Cardiac muscle cell (in vitro differentiated cells and primary cell): Measurements from ENCODE around the gene YTHDC1. TPM values are rescaled to one million over a fixed set of nuclear protein-coding genes. Genes with fewer than 3 reads are reported as not detected.

Source experiments
- DNase-seq, 2 donors: peaks; one replicate each; pipeline versions ENCODE4 v3.0.0 to v3.0.0-alpha.2; 2010 to 2017; ENCODE audit warnings: low read depth in 1 of 2, low spot score in 1 of 2
- H3K27ac ChIP-seq: fragments of 200-600 bp; sonication (generic); 2 replicates; pipeline ENCODE4 v1.5.1; 2016
- H3K27me3 ChIP-seq: fragments of 200-600 bp; sonication (generic); 2 replicates; pipeline ENCODE4 v1.6.0; 2016; ENCODE audit warnings: control low read depth
- H3K36me3 ChIP-seq: fragments of 200-600 bp; sonication (generic); 2 replicates; pipeline ENCODE4 v1.5.1; 2016; ENCODE audit warnings: control low read depth
- H3K4me1 ChIP-seq: fragments of 200-600 bp; sonication (generic); 2 replicates; pipeline ENCODE4 v1.8.1; 2017; ENCODE audit warnings: low read depth, mild to moderate bottlenecking, mixed run types
- H3K4me3 ChIP-seq: fragments of 200-600 bp; sonication (generic); 2 replicates; pipeline ENCODE4 v1.5.1; 2016; ENCODE audit warnings: mild to moderate bottlenecking
- H3K9me3 ChIP-seq: fragments of 200-600 bp; sonication (generic); 2 replicates; pipeline ENCODE4 v1.5.1; 2017; ENCODE audit warnings: low read depth, mild to moderate bottlenecking, control low read depth
- polyA plus RNA-seq: library from polyadenylated mRNA; unstranded; fragments of >200 nt; fragmentation: Nextera tagmentation; extraction: Ambion mirVana; gene quantifications from 2 replicates; pipeline ENCODE4 v1.2.1, GENCODE V29; 2016
- total RNA-seq: library from RNA; depleted of rRNA; stranded (reverse); fragments of >200 nt; gene quantifications from 2 replicates; pipeline ENCODE4 v1.2.3, GENCODE V29; 2016
- TF ChIP-seq, protein P1 (sequence below): IDR thresholded peaks from 2 replicates; pipeline ENCODE4 v1.5.1; 2012; ENCODE audit warnings: low read depth, mild to moderate bottlenecking, low read length

The YTHDC1 gene
- total and polyA plus RNA-seq, 2 experiments from 2014 or later: 31.0 to 75.2 TPM

DNA sequence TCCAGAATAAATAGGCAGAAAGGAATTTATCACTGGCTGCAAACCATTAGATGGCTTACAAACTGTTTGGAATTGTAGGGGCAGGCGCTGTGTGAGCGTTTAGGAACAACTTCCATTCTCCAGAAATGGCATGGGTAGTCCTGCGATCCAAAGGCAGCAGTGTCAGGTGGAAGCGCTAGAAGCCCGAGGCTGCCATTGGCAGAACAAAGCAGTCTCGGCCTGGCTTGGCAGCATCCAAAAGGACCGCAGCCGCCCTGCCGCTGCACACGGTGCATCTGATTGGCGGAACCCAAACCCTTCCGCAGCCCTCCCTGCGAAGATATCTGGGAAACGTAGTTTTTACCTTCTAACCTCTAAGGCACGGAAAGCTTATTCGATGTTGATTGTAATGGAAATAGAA lies 23.6 kb upstream of the YTHDC1 start:
- Histone ChIP-seq H3K4me3 (no peak overlapping the region), H3K36me3 (no peaks in the 10 kb centered on the region), H3K4me1 (no peaks in the 10 kb centered on the region), H3K9me3 (no peaks in the 10 kb centered on the region), H3K27ac (no peak overlapping the region), H3K27me3 (no peaks in the 10 kb centered on the region)
- DNase-seq: peak; percentile 89
- TF ChIP-seq, protein P1, sequence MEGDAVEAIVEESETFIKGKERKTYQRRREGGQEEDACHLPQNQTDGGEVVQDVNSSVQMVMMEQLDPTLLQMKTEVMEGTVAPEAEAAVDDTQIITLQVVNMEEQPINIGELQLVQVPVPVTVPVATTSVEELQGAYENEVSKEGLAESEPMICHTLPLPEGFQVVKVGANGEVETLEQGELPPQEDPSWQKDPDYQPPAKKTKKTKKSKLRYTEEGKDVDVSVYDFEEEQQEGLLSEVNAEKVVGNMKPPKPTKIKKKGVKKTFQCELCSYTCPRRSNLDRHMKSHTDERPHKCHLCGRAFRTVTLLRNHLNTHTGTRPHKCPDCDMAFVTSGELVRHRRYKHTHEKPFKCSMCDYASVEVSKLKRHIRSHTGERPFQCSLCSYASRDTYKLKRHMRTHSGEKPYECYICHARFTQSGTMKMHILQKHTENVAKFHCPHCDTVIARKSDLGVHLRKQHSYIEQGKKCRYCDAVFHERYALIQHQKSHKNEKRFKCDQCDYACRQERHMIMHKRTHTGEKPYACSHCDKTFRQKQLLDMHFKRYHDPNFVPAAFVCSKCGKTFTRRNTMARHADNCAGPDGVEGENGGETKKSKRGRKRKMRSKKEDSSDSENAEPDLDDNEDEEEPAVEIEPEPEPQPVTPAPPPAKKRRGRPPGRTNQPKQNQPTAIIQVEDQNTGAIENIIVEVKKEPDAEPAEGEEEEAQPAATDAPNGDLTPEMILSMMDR: no peak

DNA sequence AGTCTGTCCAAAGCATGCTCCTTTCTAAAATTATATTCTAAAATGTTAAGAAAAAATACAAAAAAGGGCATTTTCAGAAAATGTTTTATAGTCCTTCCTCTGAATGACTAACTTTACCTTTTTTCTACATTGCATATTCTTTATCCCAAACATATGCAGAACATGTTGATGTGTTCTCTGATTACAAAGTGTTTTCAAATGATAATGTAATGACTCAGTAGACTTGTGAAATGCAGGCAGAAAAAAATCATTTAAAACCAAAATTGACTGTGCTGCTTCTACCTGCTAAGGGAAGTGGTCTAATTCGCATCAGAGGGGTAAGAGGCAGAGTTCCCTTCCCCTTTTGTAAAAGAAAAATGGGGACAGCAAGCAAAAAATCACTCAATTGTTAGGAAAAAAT lies 22.7 kb upstream of the YTHDC1 start:
- Histone ChIP-seq H3K36me3 (no peaks in the 10 kb centered on the region), H3K27ac (no peak overlapping the region), H3K4me3 (no peak overlapping the region), H3K9me3 (no peaks in the 10 kb centered on the region), H3K4me1 (no peaks in the 10 kb centered on the region), H3K27me3 (no peaks in the 10 kb centered on the region)
- DNase-seq: no peak
- TF ChIP-seq, protein P1: no peak

DNA sequence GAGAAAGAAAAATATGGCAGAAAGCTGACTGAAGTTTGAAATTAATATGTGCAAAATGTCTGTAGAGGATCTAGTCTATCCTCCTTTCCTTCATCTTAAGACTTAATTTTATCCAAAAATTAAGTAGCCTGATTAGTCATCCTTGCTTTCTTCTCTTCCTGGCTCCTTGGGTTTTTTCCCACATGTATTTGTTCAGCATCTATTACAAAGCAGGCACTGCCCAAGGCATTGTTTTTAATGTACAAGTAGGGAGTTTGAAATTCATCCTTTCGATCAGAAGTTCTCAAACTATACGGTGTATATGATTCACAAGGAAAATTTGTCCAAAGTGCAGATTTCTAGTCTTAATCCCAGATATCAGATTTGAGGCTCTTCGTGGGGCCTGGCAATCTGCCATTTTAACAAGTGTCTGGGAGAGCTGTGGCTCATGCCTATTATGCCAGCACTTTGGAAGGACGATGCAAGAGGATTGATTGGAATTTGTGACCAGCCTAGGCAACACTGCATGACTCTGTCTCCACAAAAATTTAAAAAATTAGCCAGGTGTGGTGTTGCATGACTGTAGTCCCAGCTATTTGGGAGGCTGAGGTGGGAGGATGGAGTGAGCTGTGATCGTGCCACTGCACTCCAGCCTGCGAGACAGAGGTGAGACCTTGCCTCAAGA lies 19.4 kb upstream of the YTHDC1 start:
- no peaks in the 10 kb centered on the region for H3K27me3 ChIP-seq
- no peaks in the 10 kb centered on the region for H3K36me3 ChIP-seq
- peak in 1 of 2 donors; percentile 6 for DNase-seq
- no peak overlapping the region for H3K27ac ChIP-seq
- no peaks in the 10 kb centered on the region for H3K4me1 ChIP-seq
- H3K9me3 ChIP-seq: no peaks in the 10 kb centered on the region
- no peak overlapping the region for H3K4me3 ChIP-seq
- TF ChIP-seq, protein P1: no peak

DNA sequence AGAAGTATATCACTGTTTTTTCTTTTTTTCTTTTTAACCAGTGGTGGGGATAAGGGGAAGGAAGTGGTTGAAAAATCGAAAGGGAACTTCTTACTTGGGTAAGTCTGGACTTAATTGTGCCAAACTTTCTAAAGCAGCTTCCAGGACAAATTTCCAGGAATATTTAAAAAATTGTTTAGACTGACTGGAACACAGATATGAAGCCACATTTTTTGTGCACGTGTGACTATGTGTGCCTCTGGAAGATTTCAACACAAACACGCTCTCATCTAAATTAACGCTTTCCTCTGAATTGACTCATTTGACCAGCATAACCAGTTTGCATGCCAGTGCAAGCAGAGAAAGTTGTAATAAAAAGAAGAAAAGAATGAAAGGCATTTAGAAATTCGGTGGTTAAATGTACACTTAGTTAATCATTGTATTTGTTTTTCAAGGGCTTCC lies 18.8 kb upstream of the YTHDC1 start:
- TF ChIP-seq, protein P1: no peak
- Histone ChIP-seq H3K4me3 (no peak overlapping the region), H3K27me3 (no peaks in the 10 kb centered on the region), H3K36me3 (no peaks in the 10 kb centered on the region), H3K27ac (no peak overlapping the region), H3K4me1 (no peaks in the 10 kb centered on the region), H3K9me3 (no peaks in the 10 kb centered on the region)
- DNase-seq: peak in 1 of 2 donors; percentile 66

DNA sequence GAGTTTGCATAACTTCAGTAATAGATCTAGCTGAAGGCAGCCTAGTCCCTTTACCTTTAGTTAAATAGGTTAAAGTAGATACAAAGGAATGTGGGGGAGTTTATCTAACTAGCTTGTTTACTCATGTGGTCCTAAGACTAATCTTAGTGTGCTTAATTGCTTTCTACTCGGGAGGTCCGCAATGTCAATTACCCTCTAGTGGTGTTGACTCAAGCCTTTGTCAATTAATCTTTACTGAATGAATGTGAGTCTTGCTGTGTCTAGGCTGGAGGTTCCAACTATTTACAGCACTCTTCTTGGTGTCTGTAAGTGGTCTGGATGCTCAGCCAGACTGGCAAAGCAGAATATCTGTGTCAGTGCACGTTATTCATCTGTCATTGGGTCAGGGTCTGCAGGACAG lies 17.9 kb upstream of the YTHDC1 start:
- no peak for DNase-seq
- Histone ChIP-seq H3K4me1 (no peaks in the 10 kb centered on the region), H3K36me3 (no peaks in the 10 kb centered on the region), H3K27ac (no peak overlapping the region), H3K4me3 (no peak overlapping the region), H3K27me3 (no peaks in the 10 kb centered on the region), H3K9me3 (no peaks in the 10 kb centered on the region)
- TF ChIP-seq, protein P1: no peak

DNA sequence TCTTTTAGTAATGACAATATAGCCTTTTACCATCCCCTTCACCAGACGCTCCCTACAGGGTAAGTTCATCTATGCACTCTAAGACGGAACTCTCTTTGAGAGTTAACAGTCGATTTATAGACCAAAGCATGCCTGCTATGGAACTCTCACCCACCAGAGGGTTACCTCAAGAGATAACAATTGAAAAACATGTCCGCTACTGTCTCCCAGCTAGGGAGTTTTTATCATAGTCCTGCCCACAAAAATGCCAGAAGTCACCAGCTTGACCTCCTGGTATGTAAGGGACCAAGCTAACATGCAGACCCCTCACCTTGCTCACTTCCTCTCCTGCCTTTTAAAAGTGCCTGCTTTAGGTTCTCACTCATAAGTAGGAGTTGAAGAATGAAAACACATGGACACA lies 16.7 kb upstream of the YTHDC1 start:
- H3K4me1 ChIP-seq: no peaks in the 10 kb centered on the region
- DNase-seq: peak in 1 of 2 donors; percentile 23
- TF ChIP-seq, protein P1: no peak
- H3K36me3 ChIP-seq: no peaks in the 10 kb centered on the region
- H3K9me3 ChIP-seq: no peaks in the 10 kb centered on the region
- no peaks in the 10 kb centered on the region for H3K27me3 ChIP-seq
- H3K4me3 ChIP-seq: no peak overlapping the region
- H3K27ac ChIP-seq: no peak overlapping the region
